Measurements from ENCODE around the gene CRYBB1.

DNA sequence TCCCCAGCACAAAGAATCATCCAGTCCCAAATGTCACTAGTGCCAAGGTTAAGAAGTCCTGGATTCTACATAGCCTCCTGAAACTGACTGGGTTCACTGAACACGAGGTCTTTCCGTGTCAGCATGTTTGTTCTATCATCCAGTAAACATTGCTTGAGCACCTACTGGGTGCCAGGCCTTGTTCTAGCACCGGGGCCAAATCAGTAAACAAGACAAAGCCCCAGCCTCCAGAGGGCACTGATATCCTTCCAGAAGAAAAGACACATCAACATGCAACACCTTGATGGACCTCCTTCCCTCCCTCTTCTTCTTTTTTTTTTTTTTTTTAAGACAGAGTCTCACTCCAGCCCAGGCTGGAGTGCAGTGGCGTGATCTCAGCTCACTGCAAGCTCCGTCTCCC, 54.8 kb downstream of the CRYBB1 start:
- TF ChIP-seq, protein P1, sequence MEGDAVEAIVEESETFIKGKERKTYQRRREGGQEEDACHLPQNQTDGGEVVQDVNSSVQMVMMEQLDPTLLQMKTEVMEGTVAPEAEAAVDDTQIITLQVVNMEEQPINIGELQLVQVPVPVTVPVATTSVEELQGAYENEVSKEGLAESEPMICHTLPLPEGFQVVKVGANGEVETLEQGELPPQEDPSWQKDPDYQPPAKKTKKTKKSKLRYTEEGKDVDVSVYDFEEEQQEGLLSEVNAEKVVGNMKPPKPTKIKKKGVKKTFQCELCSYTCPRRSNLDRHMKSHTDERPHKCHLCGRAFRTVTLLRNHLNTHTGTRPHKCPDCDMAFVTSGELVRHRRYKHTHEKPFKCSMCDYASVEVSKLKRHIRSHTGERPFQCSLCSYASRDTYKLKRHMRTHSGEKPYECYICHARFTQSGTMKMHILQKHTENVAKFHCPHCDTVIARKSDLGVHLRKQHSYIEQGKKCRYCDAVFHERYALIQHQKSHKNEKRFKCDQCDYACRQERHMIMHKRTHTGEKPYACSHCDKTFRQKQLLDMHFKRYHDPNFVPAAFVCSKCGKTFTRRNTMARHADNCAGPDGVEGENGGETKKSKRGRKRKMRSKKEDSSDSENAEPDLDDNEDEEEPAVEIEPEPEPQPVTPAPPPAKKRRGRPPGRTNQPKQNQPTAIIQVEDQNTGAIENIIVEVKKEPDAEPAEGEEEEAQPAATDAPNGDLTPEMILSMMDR (IDR thresholded peaks at IDR 0.05; ENCODE audit: low read depth, low read length, poor library complexity, severe bottlenecking), result peak; percentile 30
- no peak for TF ChIP-seq EZH2phosphoT487 (IDR thresholded peaks at IDR 0.05; ENCODE audit: borderline replicate concordance, low read length)
